Measurements from ENCODE around the gene CDKAL1.

CDKAL1 gene

GRCh38 chr6:21228876-21229460 is 694.7 kb downstream of the CDKAL1 start:
- Histone ChIP-seq H3K27me3 (ENCODE audit: control insufficient read depth, insufficient read depth, low read length) (no peaks in the 10 kb centered on the region), H2AFZ (no peak overlapping the region), H3K4me2 (ENCODE audit: low read length) (no peak overlapping the region), H3K4me1 (no peaks in the 10 kb centered on the region), H3K9me3 (ENCODE audit: control insufficient read depth, low read length) (no peaks in the 10 kb centered on the region), H3K27ac (no peak overlapping the region), H3K36me3 (ENCODE audit: control insufficient read depth, insufficient read depth, low read length) (no peaks in the 10 kb centered on the region), H3K9ac (no peak overlapping the region), H3K4me3 (ENCODE audit: low read depth, low read length) (no peak overlapping the region), H3K79me2 (no peaks in the 10 kb centered on the region)
- no peak for TF ChIP-seq CTCF (IDR thresholded peaks at IDR 0.05)

- Histone ChIP-seq H3K4me3 (ENCODE audit: low read depth, low read length) (no peak overlapping the region), H3K27ac (no peak overlapping the region)
These were observed 696.3 kb downstream of the CDKAL1 start for GRCh38 chr6:21230536-21230935.

GRCh38 chr6:21235162-21235561 is 700.9 kb downstream of the CDKAL1 start:
- Histone ChIP-seq H3K79me2 (no peaks in the 10 kb centered on the region), H2AFZ (no peak overlapping the region), H3K9me3 (ENCODE audit: control insufficient read depth, low read length) (no peaks in the 10 kb centered on the region), H3K27ac (no peak overlapping the region), H3K27me3 (ENCODE audit: control insufficient read depth, insufficient read depth, low read length) (no peaks in the 10 kb centered on the region), H3K9ac (no peak overlapping the region), H3K4me2 (ENCODE audit: low read length) (no peak overlapping the region), H3K36me3 (ENCODE audit: control insufficient read depth, insufficient read depth, low read length) (no peaks in the 10 kb centered on the region), H3K4me3 (ENCODE audit: low read depth, low read length) (no peak overlapping the region), H3K4me1 (no peaks in the 10 kb centered on the region)
- no peak for TF ChIP-seq CTCF (IDR thresholded peaks at IDR 0.05)

More at GRCh38 chr6:21230536-21230935, 696.3 kb downstream of the CDKAL1 start:
- Histone ChIP-seq H3K36me3 (ENCODE audit: control insufficient read depth, insufficient read depth, low read length) (no peaks in the 10 kb centered on the region), H3K9me3 (ENCODE audit: control insufficient read depth, low read length) (no peaks in the 10 kb centered on the region), H2AFZ (no peak overlapping the region), H3K79me2 (no peaks in the 10 kb centered on the region), H3K9ac (no peak overlapping the region), H3K4me2 (ENCODE audit: low read length) (no peak overlapping the region), H3K27me3 (ENCODE audit: control insufficient read depth, insufficient read depth, low read length) (no peaks in the 10 kb centered on the region), H3K4me1 (no peaks in the 10 kb centered on the region)
- no peak for TF ChIP-seq CTCF (IDR thresholded peaks at IDR 0.05)

GRCh38 chr6:21238208-21238607 is 704.0 kb downstream of the CDKAL1 start:
- H3K9me3 ChIP-seq (ENCODE audit: control insufficient read depth, low read length): no peaks in the 10 kb centered on the region
- H3K4me2 ChIP-seq (ENCODE audit: low read length): no peak overlapping the region
- TF ChIP-seq CTCF (IDR thresholded peaks at IDR 0.05): no peak
- no peaks in the 10 kb centered on the region for H3K79me2 ChIP-seq
- no peak overlapping the region for H3K9ac ChIP-seq
- H2AFZ ChIP-seq: no peak overlapping the region
- no peak overlapping the region for H3K27ac ChIP-seq
- no peaks in the 10 kb centered on the region for H3K27me3 ChIP-seq (ENCODE audit: control insufficient read depth, insufficient read depth, low read length)
- H3K36me3 ChIP-seq (ENCODE audit: control insufficient read depth, insufficient read depth, low read length): no peaks in the 10 kb centered on the region
- H3K4me1 ChIP-seq: no peaks in the 10 kb centered on the region
- no peak overlapping the region for H3K4me3 ChIP-seq (ENCODE audit: low read depth, low read length)

GRCh38 chr6:21240709-21241108 is 706.5 kb downstream of the CDKAL1 start:
- H3K27me3 ChIP-seq (ENCODE audit: control insufficient read depth, insufficient read depth, low read length): no peaks in the 10 kb centered on the region
- TF ChIP-seq CTCF (IDR thresholded peaks at IDR 0.05): no peak
- H3K4me2 ChIP-seq (ENCODE audit: low read length): no peak overlapping the region
- no peaks in the 10 kb centered on the region for H3K36me3 ChIP-seq (ENCODE audit: control insufficient read depth, insufficient read depth, low read length)
- H3K9ac ChIP-seq: no peak overlapping the region
- no peak overlapping the region for H3K27ac ChIP-seq
- no peaks in the 10 kb centered on the region for H3K4me1 ChIP-seq
- no peak overlapping the region for H3K4me3 ChIP-seq (ENCODE audit: low read depth, low read length)
- H3K9me3 ChIP-seq (ENCODE audit: control insufficient read depth, low read length): no peaks in the 10 kb centered on the region
- H2AFZ ChIP-seq: no peak overlapping the region
- no peaks in the 10 kb centered on the region for H3K79me2 ChIP-seq

All from parathyroid adenoma (tissue), 2 donors.